HL-60 (cell line): ENCODE data around the gene PRKAG1.

Experiments
- CTCF ChIP-seq: IDR thresholded peaks from one replicate; pipeline ENCODE4 v1.5.1; 2011; ENCODE audit warnings: low read length, control low read depth, inconsistent platforms; ENCODE audit not compliant: insufficient read depth
- POLR2AphosphoS5 ChIP-seq: IDR thresholded peaks from 2 replicates; pipeline ENCODE4 v1.6.1; 2012; ENCODE audit warnings: low read depth
- REST ChIP-seq: IDR thresholded peaks from 2 replicates; pipeline ENCODE4 v1.6.1; 2012; ENCODE audit warnings: low read depth; ENCODE audit not compliant: insufficient replicate concordance

- TF ChIP-seq REST (no peak), CTCF (peak; percentile 11), POLR2AphosphoS5 (no peak)
Measured at GRCh38 chr12:48972213-48972951, 46.2 kb downstream of the PRKAG1 start.
